GM12891 (cell line): ENCODE results near the gene SCYL3.
"Not testable (repeated sequence)": the region's sequence is repeated elsewhere in the genome, so short reads cannot be mapped to it uniquely, and the experiment has no call there.

Experiments used
- DNase-seq: peaks from one replicate; pipeline ENCODE4 v3.0.0; 2011; ENCODE audit warnings: low spot score; ENCODE audit not compliant: insufficient read length
- FAIRE-seq: peaks from 2 replicates; lab custom pipeline; 2011; peaks lifted over from hg19 to GRCh38; lab: Jason Lieb, UNC
- PAX5 ChIP-seq: IDR thresholded peaks from 2 replicates; pipeline ENCODE4 v1.6.1; 2011; ENCODE audit warnings: low read length, moderate library complexity, mild to moderate bottlenecking; ENCODE audit not compliant: insufficient read depth, severe bottlenecking
- POLR2A ChIP-seq: IDR thresholded peaks from 2 replicates; pipeline ENCODE4 v1.6.1; 2011; ENCODE audit warnings: low read depth, low read length, control low read depth
- POLR2AphosphoS5 ChIP-seq: IDR thresholded peaks from 2 replicates; pipeline ENCODE4 v1.6.1; 2011; ENCODE audit warnings: low read depth, low read length, control low read depth
- POU2F2 ChIP-seq: IDR thresholded peaks from 2 replicates; pipeline ENCODE4 v1.6.1; 2011; ENCODE audit warnings: low read depth, mild to moderate bottlenecking, control low read depth, low read length, moderate library complexity
- SPI1 ChIP-seq: IDR thresholded peaks from 2 replicates; pipeline ENCODE4 v1.6.1; 2011; ENCODE audit warnings: low read depth, low read length, control low read depth
- TAF1 ChIP-seq: IDR thresholded peaks from 2 replicates; pipeline ENCODE4 v1.6.1; 2011; ENCODE audit warnings: low read depth, low read length, control low read depth

The SCYL3 gene

GRCh38 chr1:169873582-169874199 is 20.0 kb downstream of the SCYL3 start:
- FAIRE-seq (no peak), DNase-seq (no peak)
- TF ChIP-seq PAX5 (no peak), TAF1 (no peak), POLR2A (no peak), POLR2AphosphoS5 (no peak)

- FAIRE-seq (no peak), DNase-seq (no peak)
- TF ChIP-seq POLR2A (no peak), POLR2AphosphoS5 (no peak), PAX5 (no peak), SPI1 (no peak), POU2F2 (no peak), TAF1 (no peak)
These were observed 20.8 kb downstream of the SCYL3 start for GRCh38 chr1:169872906-169873305.

GRCh38 chr1:169871988-169872387 is 21.7 kb downstream of the SCYL3 start:
- FAIRE-seq, DNase-seq: not testable (repeated sequence)

DNA sequence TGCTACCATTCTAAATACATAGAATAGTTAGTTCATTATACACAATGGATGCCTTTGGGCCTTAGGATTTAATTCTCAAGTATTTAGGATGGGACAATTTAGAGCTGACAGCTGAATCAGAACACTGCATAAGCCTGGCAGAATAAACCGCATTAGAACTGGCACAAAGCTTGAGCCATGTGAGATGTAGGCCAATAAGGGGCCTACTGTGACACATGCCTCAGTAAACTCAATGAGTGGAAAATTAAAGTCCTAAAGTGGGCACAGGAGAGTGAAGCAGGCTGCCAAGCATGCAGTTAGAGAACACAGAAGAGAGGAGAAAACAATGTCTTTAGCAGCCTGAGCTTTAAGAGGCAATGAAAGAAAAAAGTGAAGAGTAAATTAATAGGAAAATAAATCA is 24.3 kb downstream of the SCYL3 start:
- TF ChIP-seq PAX5 (no peak), POLR2AphosphoS5 (no peak), POLR2A (no peak), SPI1 (no peak)
- DNase-seq (no peak), FAIRE-seq (no peak)

DNA sequence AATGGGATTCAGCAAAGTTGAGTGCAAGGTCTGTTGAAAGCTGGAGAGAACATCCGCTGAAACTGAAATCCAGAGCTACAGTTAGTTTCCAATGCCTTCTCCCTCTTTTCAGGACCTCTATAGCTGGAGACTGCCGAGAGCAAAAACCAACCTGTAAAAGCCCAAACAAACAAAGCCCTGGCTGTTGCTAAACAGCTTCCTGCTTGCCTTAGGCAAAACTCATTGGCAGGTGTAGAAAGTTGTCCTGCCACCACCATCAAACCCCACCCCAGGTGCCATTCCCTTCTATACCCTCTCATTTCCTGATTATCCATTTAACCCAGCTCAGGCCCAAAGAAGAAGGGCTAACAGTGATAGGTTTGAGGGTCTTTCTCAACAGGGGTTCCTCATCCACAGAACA is 24.7 kb downstream of the SCYL3 start:
- no peak for TF ChIP-seq SPI1
- no peak for TF ChIP-seq POLR2A
- no peak for TF ChIP-seq PAX5
- TF ChIP-seq TAF1 = no peak
- no peak for TF ChIP-seq POLR2AphosphoS5
- no peak for TF ChIP-seq POU2F2
- no peak for DNase-seq
- FAIRE-seq = no peak

- no peak for FAIRE-seq
- no peak for TF ChIP-seq POLR2A
- TF ChIP-seq TAF1 = no peak
- no peak for TF ChIP-seq POU2F2
- no peak for TF ChIP-seq POLR2AphosphoS5
- no peak for TF ChIP-seq PAX5
- no peak for TF ChIP-seq SPI1
- DNase-seq = no peak
These were observed 26.6 kb downstream of the SCYL3 start for GRCh38 chr1:169867012-169867675.

GRCh38 chr1:169866577-169866976 is 27.1 kb downstream of the SCYL3 start:
- TF ChIP-seq SPI1 = no peak
- TF ChIP-seq POLR2AphosphoS5 = no peak
- no peak for TF ChIP-seq PAX5
- no peak for TF ChIP-seq POU2F2
- TF ChIP-seq POLR2A = no peak
- TF ChIP-seq TAF1 = no peak
- FAIRE-seq (no peak), DNase-seq (no peak)

GRCh38 chr1:169864531-169864930 is 29.2 kb downstream of the SCYL3 start:
- FAIRE-seq, DNase-seq: not testable (repeated sequence)

DNA sequence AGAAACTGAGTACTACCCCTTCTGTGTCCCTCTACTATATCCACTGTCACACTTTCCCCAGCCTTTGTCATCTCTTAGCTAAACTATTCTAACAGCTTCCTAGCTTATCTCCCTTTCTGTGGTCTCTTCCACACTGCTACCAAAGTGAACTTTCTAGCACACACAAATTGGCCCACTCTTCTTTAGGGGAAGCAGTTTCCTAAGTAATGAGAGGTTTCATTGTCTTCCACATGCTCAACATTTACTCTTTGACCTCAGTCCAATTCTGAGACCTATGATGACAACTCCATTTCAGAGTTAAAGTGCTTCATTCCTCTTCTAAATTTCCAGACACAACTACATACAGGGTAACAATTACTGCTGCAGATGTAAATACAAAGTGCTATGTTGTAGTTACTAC is 32.9 kb downstream of the SCYL3 start:
- FAIRE-seq (no peak), DNase-seq (no peak)

DNA sequence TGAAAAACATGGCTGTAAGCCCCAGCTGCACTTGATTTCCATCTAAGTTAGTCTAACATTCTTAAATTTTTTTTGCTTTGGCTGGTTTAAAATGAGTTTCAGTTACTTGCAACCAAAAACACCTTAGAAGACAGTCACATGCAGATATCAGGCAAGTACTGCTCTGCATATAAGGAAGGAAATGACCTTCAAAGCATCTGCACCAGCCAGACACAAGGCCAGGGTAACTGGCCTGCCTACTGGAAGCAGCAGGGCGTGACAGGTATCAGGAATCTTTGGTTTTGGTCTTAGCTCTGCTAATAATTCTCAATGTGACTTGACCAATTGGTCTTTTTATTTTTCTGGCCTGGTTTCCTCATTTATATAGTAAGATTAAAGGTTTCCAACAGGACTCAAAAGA is 33.5 kb downstream of the SCYL3 start:
- DNase-seq (no peak), FAIRE-seq (peak; percentile 56)
- TF ChIP-seq POLR2A (no peak), POLR2AphosphoS5 (no peak), PAX5 (no peak), TAF1 (no peak), POU2F2 (no peak), SPI1 (no peak)

More for the DNA sequence above, 32.9 kb downstream of the SCYL3 start:
- TF ChIP-seq PAX5 = no peak

DNA sequence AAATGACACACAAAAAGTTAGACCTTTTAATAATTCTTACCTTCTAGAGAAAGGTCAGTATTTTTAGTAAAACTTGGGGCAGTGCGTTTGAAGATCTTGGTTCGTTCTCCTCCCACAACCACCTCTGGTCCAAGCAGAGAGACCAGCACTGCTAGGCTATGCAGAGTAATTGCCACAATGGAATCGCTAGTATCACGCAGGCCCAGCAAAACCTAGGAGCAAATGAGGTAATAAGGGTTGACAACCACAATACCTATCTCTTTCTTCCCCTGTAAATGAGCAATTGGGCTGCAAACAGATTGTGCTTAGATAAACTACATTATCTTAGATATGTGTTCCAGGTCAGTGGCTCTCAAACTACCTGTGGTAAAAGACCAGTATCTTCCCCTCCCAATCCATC is 34.7 kb downstream of the SCYL3 start:
- DNase-seq (no peak), FAIRE-seq (no peak)
- TF ChIP-seq POLR2AphosphoS5 (no peak), TAF1 (no peak), PAX5 (no peak), SPI1 (no peak), POLR2A (no peak), POU2F2 (no peak)
